ENCODE data around the gene CCDC167.

CCDC167 gene

DNA sequence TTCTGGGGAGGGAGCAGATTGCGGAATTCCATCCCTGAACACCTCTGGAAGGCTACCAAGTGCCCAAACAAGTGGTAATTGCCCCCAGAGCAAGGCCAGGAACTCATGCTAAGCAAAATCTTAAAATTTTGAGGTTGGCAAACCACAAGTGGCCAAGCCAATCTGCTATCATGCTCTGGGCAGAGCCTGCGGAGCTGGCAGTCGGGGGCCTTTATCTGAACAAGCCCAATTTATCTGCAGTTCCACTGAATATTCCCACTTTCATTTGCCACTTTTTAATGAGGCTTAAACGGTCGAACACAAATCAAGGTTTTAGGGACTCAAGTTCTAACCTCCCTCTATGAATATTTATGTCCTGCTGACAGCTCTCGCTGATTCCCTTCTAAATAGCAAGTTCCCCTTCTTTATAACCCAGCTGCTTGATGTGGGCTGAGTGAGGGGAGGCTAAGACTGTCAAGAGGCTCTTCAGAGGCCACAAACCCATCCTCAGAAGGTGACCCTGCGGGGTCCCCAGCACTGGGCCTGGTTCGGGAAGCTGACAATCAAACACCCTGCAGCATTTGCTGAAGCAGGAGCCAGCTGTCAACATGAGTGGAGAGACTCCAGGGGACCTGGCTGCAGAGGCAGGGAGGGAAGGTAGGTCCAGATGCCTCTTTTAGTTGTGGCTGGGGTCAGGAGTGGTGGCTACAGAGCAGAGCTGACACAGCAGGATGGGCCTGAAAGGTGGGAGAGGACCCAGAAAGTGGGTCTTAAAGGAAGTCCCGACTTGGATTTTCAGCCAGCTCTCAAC, 11.9 kb downstream of the CCDC167 start:
- no peak for DNase-seq

DNA sequence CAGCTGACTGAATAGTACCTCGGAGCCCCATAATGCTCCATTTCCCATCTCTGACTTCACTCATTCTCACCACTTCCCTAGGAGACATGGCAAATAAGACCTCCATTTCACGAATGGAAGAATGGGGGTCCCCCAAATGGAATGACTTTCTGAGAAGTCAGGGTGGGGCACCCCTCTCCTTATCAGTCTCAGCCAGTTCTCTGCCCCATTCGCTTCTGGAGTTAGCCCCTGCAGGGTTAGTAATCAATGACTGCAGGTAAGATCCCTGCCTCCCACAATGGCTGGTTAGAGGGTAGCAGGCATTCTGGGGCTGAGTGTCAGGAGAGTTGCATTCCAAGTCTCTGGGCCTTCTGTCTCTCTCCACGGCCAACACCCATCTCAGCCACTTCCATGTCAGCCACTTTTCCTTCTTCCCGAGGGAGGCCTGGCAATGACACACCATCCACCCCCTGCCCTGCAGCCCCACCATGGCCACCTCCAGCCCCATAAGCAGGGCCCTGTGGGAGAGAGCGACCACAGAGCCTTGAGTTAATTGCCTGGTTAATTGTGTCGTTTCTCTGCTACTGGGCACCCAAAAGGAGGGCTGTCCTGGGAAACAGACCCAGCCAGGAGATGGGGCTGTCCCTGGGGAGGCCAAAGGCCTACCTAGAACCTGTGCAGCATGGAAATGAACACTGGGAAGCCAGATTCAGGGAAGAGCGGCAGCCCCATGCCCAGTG, 13.4 kb downstream of the CCDC167 start:
- DNase-seq = no peak

DNA sequence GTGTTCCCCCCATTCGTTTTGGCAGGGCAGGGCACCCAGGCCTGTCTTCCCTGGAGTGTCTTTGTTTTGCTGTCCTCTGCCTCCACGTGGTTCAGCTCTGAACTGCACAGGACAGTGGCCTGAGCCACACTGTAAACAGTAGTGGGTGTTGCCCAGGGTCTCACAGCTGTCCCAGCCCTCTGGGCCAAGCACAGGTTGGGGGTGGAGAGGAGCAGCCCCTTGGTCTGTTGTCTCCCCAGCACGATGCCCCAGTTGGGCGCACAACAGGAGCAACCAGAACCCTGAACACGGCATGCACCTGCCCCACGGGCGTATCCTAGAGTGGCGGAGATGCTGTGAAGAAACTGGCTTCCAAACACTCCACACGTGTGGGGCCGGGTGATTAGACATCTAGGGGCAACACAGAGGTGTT, 14.4 kb downstream of the CCDC167 start:
- DNase-seq = peak; percentile 63

DNA sequence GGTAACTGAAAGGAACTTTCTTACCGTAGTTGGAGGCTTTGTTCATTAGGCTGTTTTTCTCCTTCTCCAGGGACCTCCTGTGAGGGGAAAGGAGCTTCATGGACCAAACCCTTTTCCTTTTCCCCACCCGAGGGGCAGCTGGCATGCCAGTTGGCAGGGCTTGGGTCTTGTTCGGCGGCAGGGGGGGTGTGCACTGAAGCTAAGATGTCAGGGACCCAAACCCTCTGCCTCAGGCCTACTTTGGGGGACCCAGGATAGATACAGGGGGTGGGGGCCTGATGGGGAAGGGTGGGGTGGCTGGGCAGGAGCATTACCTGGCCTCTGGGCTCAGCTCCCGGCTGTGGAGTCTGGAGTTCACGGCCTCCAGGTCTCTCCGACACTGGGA, 14.9 kb downstream of the CCDC167 start:
- no peak for DNase-seq

DNA sequence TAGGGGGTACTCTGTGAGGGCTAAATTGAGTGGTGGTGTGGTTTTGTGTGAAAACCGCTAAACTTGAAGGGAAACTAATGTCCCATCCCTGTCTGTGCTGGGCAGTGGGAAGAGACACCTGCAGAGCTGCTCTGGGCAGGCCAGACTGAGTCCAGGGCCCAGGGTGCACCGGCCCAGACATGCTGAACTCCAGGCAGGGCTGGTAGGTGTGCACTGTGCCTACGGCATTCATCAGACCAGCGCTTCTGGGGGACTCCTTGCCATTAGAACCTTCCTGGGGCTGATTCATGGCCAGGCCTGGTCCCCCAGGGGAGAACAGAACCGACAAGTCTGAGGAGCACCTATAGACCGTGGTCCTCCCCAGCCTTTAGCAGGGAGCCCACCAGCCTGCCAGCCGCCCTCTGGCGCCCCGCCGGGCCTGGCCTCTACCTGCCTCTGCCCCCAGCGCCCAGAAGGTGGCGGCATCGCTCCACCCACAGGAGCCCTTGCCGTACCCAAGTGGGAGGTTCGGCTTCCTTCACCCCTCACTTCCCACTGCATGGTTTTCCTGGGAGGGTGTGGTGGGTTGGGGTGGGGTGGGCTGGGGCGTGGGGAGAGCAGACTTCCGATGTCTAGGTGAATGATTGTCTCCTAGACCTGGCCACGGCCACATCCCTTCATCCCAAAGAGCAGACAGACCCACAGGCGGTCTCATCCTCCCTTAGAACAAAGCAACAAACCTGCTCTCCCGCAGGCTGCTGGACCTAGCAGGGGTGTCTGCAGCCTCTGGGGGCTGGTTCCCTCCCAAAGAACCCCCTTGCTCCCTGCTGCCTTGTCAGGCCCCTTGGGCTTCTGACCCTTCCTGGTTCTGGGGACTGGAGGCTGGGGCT, 15.5 kb downstream of the CCDC167 start:
- DNase-seq = peak; percentile 92

DNA sequence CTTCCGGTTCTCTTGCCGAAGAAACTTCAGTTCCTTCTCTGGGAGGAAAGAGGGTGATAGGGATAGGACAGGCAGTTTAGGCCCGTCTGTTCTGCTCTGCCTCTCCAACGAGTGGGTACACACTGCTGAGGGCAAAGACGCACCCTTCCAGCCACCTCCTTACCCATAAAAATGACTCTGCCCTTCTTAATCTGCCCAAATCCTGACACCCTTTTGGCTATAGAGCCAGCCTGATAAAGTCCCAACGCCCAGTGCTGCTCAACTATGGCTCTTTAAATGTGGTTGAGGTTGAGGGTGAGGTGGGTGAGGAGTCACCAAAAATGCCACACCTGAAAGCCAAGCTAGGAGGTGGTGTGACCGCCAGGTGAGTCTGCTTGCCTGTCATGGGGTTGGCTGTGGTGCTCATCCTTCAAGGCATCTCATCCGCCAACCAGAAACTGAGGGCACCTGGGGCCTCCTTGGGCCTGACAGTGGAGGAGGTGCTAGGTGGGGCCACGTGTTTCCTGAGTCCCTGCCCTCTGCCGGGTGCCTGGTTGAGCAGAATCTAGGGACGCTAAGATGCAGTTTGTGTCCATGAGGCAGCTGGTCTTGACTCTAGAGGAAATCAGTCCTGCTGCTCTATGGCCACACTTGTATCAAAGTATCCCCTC, 16.3 kb downstream of the CCDC167 start:
- no peak for DNase-seq

DNA sequence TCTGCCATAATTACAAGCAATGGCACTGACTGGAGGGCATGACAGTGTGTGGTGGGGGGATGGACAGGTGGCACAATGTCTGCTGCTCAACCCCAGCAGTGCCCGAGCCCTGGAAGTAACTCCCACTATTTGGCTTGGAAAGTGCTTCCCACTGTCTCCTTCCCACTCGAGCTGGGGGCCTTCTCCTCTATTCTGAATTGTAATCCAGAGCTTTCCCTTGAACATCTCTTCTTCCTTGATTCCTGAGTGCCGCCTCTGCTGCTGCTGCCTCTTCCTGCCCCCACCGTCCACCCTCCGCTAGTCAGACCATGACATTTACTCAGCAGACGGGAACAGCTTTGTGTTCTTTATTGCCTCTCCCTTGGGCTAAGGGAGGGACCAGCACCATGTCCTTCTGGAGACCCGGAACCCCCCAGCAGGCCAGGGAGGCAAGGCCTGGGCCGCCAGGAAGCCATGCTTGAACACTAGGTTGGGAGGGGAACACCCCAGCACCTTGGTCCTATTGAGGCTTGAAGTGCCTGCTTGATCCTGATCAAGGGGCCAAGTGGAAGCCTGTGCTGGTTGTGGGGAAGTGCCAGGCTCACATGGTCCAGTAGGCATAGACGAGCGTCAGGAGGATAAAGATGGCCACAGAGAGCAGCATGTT, 17.0 kb downstream of the CCDC167 start:
- DNase-seq = no peak

DNA sequence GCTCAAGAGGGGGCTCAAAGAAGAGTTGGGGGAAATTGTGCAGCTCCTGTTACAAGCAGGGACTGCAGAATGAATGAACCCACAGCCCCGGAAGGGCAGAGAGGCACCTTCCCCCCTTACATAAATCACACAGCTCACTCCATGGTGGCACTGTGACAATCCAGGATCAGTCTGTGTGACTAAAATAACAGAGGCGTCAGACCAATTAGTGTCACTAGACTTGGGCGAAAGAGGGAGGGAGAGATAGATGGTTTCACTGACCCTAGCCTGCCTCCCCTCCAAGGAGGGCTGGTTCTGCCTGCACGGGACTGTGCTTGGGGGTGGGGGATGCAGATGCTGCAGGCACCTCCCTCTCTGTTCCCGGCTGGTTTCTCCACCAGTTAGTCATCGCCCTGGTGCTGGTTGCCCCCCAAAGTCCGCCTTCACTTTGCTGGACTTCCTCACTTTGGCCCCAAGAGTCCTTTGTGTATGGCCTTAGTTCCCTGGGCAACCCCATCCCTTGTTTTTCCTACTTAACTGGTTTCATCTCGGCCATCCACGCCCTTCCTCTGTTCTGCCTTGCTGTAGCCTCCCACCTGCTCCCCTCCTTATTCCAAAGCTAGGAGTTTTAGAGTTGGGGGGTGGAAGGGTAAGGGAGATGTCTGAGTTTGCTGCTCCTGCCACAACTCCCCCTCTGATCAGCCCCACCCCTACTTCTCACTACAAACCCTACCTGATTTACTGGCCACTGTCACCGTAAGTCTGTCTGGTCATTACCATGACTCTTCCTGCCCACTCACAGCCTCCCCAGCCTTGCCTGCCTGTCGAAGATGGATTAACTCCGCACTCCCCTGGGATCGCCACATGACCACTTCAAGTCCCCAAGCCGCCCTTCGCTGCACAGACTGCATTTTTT, 17.7 kb downstream of the CCDC167 start:
- DNase-seq = no peak

DNA sequence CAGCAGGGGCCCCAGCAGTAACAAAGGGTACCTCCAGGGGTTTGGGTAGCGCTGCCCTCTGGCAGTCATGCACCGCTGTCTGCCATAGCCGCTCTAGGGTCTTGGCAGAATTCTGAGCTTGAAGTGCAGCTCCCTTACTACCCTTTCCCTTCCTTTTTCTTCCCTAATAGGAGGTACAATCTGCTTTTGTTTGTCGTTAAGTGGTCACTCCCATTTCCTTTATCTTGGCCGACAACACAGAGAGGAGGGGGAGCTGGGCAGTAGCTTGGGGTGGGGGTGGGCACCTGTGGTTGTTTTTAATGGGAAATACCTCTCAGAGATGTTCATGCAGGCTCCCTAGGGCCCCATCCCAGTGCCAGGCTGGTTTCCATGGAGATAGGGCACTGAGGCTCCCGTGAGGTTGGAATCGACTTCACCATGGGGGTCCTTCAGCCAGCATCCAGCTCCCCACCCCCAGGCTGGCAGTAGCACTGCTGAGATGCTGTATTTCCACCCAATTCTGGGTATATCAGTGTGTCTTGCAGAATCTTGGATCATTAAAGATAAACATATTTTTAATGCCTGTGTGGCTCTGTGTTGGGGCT, 18.6 kb downstream of the CCDC167 start:
- no peak for DNase-seq

DNA sequence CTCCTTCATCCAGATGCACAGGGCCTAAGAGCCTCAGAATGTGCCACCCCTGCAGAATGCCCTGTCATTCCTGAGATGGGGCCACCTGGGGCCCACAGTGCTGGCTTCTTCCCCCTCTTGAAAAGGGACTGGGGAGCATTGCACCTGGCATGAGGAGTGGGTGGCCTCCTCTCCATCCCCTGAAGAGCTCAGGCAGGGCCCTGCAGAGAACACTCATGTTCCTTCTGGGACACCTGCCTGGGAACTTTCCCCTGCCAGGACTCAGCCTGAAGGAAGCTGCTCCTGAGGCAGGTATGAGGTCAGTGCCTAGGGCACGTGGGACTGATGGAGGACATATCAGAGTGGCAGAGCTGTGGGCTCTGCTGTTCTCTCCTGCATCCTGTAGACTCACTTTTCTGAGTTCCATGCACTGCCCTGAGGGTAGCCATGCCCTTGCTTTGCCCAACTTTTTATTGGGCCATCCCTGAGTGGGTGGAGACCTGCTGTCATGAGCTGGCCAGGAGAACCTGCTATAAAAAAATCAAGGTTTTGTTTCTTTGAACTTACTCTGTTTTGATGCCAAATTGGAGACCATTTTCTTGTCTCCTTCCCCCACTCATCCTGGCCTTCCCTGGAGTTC, 19.5 kb downstream of the CCDC167 start:
- no peak for DNase-seq

DNA sequence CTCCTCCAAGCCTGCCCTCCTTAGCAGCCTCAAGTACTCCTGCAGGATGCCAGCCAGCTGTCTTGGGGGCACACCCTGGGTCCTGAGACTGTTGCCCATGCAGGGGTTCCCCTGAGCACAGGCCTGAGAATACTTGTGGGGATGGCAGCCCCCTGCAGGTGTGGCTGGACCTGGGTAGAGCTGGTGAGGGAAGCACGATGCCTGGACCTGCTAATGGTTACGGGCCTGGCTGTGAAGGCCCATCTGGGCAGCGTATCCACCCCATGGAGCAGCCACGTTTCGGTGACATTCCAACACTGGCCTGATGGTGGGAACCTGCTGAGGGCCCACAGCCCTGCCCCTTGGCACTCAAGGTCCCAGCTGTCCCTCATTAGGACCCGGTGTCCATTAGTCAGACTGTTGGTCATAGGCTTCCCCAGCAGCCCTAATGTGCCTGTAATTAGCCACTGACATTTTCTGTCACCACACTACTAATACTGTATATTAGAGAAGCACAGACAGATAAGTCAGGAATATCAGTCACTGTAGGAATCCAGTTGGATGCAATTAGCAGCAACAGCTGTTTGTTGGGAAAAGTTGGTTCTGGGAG, 20.3 kb downstream of the CCDC167 start:
- no peak for DNase-seq

DNA sequence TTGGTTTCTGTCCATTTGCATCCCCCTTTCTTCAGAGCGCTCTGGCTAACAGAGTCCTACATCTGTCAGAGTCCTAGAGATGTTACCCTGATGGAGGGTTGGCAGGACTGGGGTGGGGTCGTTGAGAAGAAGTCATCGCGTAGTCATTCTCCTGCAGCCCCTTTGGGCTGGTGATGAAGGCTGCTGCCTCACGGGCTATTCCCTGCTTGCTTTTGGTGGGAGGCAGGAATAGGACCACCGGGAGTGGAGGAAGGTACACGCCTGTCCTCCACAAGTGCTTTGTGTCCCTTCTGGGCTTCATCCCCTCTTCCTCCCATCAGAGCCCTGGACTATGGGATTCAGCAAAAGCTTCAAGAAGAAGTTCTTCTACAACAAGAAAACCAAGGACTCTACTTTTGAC, 20.9 kb downstream of the CCDC167 start:
- DNase-seq = no peak

DNA sequence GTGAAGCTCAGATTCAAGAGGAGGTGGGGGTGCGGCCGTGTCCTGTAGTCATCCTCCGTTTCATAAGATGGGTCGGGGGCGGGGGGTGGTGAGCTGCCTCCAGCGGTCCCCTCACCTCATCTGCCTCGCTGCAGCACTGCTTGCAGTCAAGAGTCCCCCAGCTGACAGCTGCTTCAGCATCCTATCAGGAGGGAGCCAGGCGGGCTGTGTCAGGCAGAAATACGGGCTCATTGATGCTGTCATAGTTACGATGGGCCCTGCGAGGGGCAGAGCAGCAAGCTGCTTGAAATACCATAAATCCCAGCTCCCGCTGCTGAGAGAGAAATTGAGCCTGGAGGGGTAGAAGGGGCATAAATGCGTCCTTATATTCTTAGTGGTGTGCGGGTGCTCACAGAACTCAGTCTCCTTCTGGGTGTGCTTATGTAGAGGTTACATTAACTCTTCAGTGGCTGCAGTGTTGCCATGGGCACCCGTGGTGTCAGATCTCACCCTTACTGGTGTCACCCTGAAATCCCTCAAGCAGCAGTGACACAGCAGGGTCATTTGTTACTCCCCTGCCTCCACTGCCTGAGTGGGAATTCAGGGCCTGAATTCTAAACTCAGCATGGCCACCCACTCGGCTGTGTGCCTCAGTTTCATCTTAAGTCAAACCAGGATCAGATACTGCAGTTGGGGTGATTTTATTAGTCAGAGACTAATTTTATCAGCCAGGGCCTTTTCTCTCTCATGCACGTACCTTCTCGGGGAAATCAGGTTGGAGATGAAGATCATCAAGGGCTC, 21.8 kb downstream of the CCDC167 start:
- DNase-seq = no peak

DNA sequence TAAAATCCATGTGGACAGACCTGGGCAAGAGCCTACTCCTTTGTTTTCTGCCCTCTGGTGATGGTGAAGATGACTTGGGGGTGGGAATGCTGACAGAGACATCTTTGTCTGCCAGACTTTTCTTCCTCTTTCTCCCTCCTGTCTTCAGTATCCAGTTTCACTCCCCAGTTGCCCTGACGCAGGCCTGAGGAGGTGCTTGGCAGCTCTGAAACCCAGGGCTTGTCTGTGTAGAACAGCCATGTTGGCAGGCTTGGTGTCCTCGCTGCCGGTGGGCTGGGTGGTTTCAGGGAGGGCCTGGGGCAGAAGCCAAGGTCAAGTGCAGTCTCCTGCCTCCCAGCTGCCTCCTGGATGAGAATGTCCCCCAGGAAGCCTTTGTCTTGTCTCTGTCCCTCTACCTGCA, 22.5 kb downstream of the CCDC167 start:
- no peak for DNase-seq

DNA sequence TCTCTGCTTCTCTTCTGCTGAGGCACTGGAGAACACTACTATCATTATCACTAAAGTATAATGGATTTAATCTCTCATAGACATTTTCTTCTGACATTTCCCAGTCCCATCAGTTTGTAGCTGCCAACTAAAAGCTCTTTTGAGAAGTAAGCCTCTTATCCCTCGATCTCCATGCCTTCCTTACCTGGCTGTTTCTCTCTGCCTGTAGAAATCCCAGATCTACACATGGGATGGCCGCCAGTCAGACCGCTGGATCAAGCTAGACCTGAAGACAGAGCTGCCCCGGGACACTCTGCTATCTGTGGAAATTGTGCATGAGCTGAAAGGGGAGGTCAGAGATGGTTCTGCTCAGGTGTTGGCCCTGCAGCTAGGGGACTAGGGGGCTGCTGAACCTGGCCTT, 25.4 kb downstream of the CCDC167 start:
- no peak for DNase-seq

DNA sequence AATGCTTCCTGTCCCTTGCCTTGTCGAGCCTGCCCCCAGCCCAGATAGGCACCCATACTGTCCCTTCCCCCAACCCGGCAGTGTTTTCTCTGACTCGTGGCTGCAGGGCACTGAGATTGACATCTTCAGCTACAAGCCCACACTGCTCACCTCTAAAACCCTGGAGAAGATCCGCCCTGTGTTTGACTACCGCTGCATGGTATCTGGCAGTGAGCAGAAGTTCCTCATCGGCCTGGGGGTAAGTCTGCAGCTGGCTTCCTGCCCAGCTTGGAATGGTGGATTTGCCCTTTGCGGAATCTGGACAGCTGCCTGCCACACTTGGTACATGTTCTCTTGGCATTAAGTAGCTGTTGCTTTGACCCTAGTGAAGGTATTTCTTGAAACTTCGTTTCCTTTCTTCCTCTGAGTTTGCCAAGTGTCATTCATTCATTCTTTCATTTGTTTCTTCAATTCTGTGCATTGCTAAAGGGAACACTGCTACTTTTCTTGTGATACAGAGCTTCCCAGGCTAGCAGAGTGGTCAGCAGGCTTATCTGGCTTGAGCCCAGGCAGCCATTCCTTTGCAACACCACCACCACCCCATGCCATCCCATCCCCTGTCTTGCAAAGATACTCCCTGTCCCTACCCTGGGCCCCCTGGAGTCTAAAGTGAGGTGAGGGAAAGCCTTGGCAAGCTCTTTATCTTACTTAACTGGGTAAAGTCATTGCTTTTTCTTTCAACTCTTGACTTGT, 26.2 kb downstream of the CCDC167 start:
- no peak for DNase-seq

DNA sequence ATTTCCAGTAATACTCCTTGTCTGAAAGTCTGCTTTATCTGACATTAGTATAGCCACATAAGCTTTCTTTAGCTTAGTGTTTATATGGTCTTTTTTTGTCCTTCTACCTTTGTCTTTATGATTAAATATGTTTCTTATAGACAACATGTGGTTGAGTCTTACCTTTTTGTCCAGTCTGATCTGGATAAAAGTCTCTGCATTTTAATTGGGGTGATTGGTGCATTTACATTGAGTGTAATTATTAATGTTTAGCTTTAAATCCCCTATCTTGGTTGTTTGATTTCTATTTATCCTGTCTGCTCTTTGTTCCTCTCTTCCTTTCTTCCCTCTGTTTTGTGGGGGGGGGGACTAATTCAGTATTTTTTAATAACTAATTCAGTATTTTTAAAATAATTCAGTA, 32.0 kb downstream of the CCDC167 start:
- DNase-seq = no peak

DNA sequence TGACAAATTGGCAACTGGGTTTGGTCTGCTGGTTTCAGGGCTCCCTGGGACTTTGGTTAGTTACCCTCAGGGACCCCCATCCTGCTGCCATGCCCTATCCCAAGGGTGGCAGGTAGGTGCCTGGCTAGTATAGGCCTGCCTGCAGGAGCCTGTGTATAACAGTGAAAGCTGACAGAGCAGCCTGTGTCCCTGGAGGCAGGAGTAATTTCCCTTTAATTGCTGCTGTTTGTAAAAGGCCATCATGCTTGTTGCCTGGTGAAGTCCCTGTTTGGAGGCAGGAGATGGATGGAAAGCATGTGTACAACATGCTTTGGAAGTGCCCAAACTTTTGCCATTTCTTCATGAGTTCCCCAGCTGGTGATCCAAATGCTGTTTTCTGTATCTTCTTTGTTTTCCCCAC, 36.6 kb downstream of the CCDC167 start:
- DNase-seq = no peak

DNA sequence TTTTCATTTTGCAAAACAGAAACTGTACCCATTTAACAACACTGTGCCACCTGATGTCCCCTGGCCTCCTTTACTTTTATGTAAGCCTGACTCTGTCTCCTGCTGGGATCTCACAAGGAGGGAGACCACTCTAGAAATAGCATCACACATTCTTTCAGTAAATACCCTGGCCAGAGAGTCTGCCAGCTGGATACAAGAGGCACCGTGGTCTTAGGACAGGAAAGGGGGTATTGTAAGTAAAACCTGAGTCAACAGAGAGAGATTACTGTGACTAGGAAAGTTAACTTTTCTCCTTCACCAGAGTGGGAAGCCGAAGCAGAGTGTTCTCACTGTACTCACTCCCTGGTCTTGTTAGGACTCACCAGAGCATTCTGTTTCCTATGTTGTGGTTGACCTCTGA, 38.9 kb downstream of the CCDC167 start:
- DNase-seq = no peak

Data from 8988T (cell line).